Measurements from ENCODE around the gene DHTKD1. TPM values are rescaled to one million over a fixed set of nuclear protein-coding genes. Genes with fewer than 3 reads are reported as not detected.

The DHTKD1 gene
- total RNA-seq, 5 donors from 2014 or later (not counting 1 experiment from before 2014, with no cell fraction given), result 9.3 to 22.2 (median 14.2) TPM

DNA sequence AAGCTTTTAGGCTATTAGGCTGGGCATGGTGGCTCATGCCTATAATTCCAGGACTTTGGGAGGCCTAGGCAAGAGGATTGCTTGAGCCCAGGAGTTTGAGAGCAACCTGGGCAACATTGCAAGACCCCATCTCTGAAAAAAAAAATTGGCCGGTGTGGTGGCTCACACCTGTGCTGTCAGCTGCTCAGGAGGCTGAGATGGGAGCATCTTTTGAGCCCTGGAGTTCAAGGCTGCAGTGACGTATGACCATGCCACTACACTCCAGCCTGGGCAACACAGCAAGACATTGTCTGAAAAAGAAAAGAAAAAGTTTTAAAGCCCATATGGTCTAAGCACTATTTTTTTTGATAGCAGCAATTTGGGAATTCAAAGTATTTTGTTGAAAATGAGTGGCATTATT lies 44.9 kb downstream of the DHTKD1 start:
- H3K27me3 ChIP-seq (replicated peaks in 1 of 2; ENCODE audit: control insufficient read depth in 2 of 2, extremely low read depth in 1 of 2, insufficient read depth in 2 of 2, low read length in 1 of 2), result no peaks in the 10 kb centered on the region
- H3K27ac ChIP-seq (ENCODE audit: low read length), result peak overlapping the region; percentile 23
- peaks cover 16 to 19% (median 18%) of the 10 kb centered on the region in 3 donors for H3K4me1 Mint-ChIP-seq
- WGBS (ENCODE audit: insufficient coverage), result 100% methylated on average over 2 of the region's 2 CpGs
- H3K36me3 Mint-ChIP-seq, result peaks cover 28% of the 10 kb centered on the region
- H3K4me1 ChIP-seq (ENCODE audit: control insufficient read depth in 1 of 2, extremely low read depth in 1 of 2, insufficient read depth in 2 of 2, low read length in 2 of 2), result peaks cover 5 to 7% of the 10 kb centered on the region in 2 experiments
- H3K27ac Mint-ChIP-seq, result peak overlapping the region in 1 of 2 donors; percentile 66
- H3K4me3 Mint-ChIP-seq, result peak overlapping the region in 1 of 3 donors; percentile 56
- DNase-seq (no peak), ATAC-seq (replicated peaks in 1 of 4) (no peak)
- no peak overlapping the region for H3K4me3 ChIP-seq (ENCODE audit: control insufficient read depth in 1 of 2, extremely low read depth in 1 of 2, low read length in 1 of 2)
- H3K9me3 ChIP-seq, result no peaks in the 10 kb centered on the region
- CTCF ChIA-PET, result interaction anchor here in 1 of 2 donors (0.6 kb wide), 1 partner anchor 556 kb away, joined by 4 read pairs; no protein-coding TSS in a partner anchor
- POLR2A ChIA-PET, result no interaction called here
- H3K9me3 Mint-ChIP-seq, result no peaks in the 10 kb centered on the region
- no peaks in the 10 kb centered on the region for H3K27me3 Mint-ChIP-seq
- H3K36me3 ChIP-seq (ENCODE audit: control insufficient read depth in 2 of 2, extremely low read depth in 1 of 2, insufficient read depth in 1 of 2, low read length in 1 of 2), result peaks cover 0 to 18% of the 10 kb centered on the region in 2 donors

GRCh38 chr10:12121673-12122072 lies 52.9 kb downstream of the DHTKD1 start:
- POLR2A ChIA-PET, result interaction anchor here in 1 of 2 donors (0.6 kb wide), 1 partner anchor 161 kb away, joined by 3 read pairs; no protein-coding TSS in a partner anchor
- no CpG with 5 or more reads among the region's 4 CpGs for WGBS (ENCODE audit: insufficient coverage)

DNA sequence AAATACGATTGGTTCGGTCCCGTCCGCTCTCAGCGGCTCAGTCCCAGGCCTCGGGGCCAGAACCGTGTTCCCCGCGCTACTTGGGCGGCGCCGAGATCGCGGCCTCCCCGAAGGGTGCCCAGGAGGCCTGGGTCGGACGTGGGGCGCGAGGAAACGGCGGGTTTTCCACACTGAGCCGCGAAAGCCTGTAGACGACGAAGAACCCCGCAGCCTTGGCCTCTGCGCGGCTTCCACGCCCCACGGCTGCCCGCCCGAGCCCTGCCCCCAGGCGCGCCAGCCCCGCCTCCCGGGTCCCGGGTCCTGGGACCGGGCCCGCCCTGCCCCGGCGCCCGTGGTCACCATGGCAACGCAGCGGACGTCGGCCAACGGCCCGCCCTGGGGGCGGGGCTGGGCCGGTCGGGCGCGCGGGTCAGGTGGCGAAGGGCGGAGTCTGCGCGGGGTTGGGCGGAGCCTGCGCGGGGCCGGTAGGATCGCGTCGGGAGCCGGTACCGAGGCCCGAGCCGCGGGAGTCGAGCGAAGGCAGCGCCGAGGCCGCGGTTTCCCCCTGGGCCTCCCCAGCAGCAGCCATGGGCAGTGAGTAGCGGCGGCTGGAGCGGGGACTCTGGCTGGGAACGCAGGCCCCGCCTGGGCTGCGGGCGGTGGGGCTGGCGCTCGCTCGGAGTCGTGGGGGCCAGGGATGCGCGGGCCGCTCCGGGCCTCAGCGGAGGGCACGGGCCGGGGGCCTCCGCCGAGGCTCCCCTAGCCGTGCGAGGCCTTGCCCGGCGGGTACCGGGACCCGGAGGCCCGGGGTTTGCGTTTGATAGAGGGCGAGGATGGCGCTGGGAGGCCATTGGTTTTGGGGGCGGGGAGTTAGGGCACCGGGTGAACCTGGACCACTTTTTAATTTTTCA lies 60.7 kb downstream of the DHTKD1 start, which contains the start of gene SEC61A2:
SEC61A2 (plus strand) TSS at position 456 of the 890 bp plus-strand sequence; CDS start at position 567, 111 bp downstream.
- Mint-ChIP-seq H3K4me1 (peaks cover 20 to 27% (median 22%) of the 10 kb centered on the region in 3 donors), H3K27me3 (no peaks in the 10 kb centered on the region), H3K27ac (peak within 1 kb of the TSS; percentile 80 to 84), H3K9me3 (no peaks in the 10 kb centered on the region), H3K36me3 (peaks cover 4% of the 10 kb centered on the region), H3K4me3 (peak within 1 kb of the TSS; percentile 84 to 90 (median 85))
- H3K4me3 ChIP-seq (ENCODE audit: control insufficient read depth in 1 of 2, extremely low read depth in 1 of 2, low read length in 1 of 2), result peak within 1 kb of the TSS; percentile 68 to 78
- H3K27ac ChIP-seq (ENCODE audit: low read length), result peak within 1 kb of the TSS; percentile 79
- H3K36me3 ChIP-seq (ENCODE audit: control insufficient read depth in 2 of 2, extremely low read depth in 1 of 2, insufficient read depth in 1 of 2, low read length in 1 of 2), result peaks cover 1 to 5% of the 10 kb centered on the region in 2 donors
- peaks cover 5 to 18% of the 10 kb centered on the region in 2 experiments for H3K4me1 ChIP-seq (ENCODE audit: control insufficient read depth in 1 of 2, extremely low read depth in 1 of 2, insufficient read depth in 2 of 2, low read length in 2 of 2)
- DNase-seq, result peak; percentile 84 to 99 (median 92)
- ChIA-PET POLR2A (interaction anchor here in 1 of 2 donors (0.7 kb wide), 1 partner anchor 17 kb away, joined by 3 read pairs; no protein-coding TSS in a partner anchor), CTCF (interaction anchor here in 1 of 2 donors (1.2 to 1.4 kb wide), 2 partner anchors 66 to 87 kb away, joined by 4 to 6 read pairs; partner anchors contain the start of genes CDC123, NUDT5 and UPF2)
- no peaks in the 10 kb centered on the region for H3K27me3 ChIP-seq (replicated peaks in 1 of 2; ENCODE audit: control insufficient read depth in 2 of 2, extremely low read depth in 1 of 2, insufficient read depth in 2 of 2, low read length in 1 of 2)
- peak; percentile 89 to 95 (median 93) for ATAC-seq (replicated peaks in 1 of 4)
- under 1% methylated on average over 104 of the region's 108 CpGs for WGBS (ENCODE audit: insufficient coverage)
- no peaks in the 10 kb centered on the region for H3K9me3 ChIP-seq

More at GRCh38 chr10:12121673-12122072, 52.9 kb downstream of the DHTKD1 start:
- peak overlapping the region in 1 of 2 donors; percentile 86 for H3K27ac Mint-ChIP-seq
- Histone ChIP-seq H3K36me3 (ENCODE audit: control insufficient read depth in 2 of 2, extremely low read depth in 1 of 2, insufficient read depth in 1 of 2, low read length in 1 of 2) (peaks cover 0 to 21% of the 10 kb centered on the region in 2 donors), H3K9me3 (no peaks in the 10 kb centered on the region), H3K27ac (ENCODE audit: low read length) (no peak overlapping the region), H3K4me3 (ENCODE audit: control insufficient read depth in 1 of 2, extremely low read depth in 1 of 2, low read length in 1 of 2) (no peak overlapping the region), H3K27me3 (replicated peaks in 1 of 2; ENCODE audit: control insufficient read depth in 2 of 2, extremely low read depth in 1 of 2, insufficient read depth in 2 of 2, low read length in 1 of 2) (no peaks in the 10 kb centered on the region), H3K4me1 (ENCODE audit: control insufficient read depth in 1 of 2, extremely low read depth in 1 of 2, insufficient read depth in 2 of 2, low read length in 2 of 2) (peaks cover 0 to 3% of the 10 kb centered on the region in 2 experiments)
- DNase-seq (no peak), ATAC-seq (replicated peaks in 1 of 4) (no peak)
- CTCF ChIA-PET, result no interaction called here
- no peak overlapping the region for H3K4me3 Mint-ChIP-seq
- H3K9me3 Mint-ChIP-seq, result no peaks in the 10 kb centered on the region
- H3K4me1 Mint-ChIP-seq, result peaks cover 15 to 22% (median 15%) of the 10 kb centered on the region in 3 donors
- no peaks in the 10 kb centered on the region for H3K27me3 Mint-ChIP-seq
- peaks cover 34% of the 10 kb centered on the region for H3K36me3 Mint-ChIP-seq

- peak overlapping the region; percentile 48 for H3K27ac ChIP-seq (ENCODE audit: low read length)
- peaks cover 20 to 27% (median 22%) of the 10 kb centered on the region in 3 donors for H3K4me1 Mint-ChIP-seq
- peak overlapping the region; percentile 84 to 90 (median 85) for H3K4me3 Mint-ChIP-seq
- peak overlapping the region; percentile 57 to 68 for H3K4me3 ChIP-seq (ENCODE audit: control insufficient read depth in 1 of 2, extremely low read depth in 1 of 2, low read length in 1 of 2)
- H3K27ac Mint-ChIP-seq, result peak overlapping the region; percentile 76 to 80
- peaks cover 3 to 5% of the 10 kb centered on the region in 2 donors for H3K36me3 ChIP-seq (ENCODE audit: control insufficient read depth in 2 of 2, extremely low read depth in 1 of 2, insufficient read depth in 1 of 2, low read length in 1 of 2)
- 34% methylated on average over 3 of the region's 11 CpGs for WGBS (ENCODE audit: insufficient coverage)
- POLR2A ChIA-PET, result interaction anchor here in 1 of 2 donors (0.7 kb wide), 1 partner anchor 17 kb away, joined by 3 read pairs; no protein-coding TSS in a partner anchor
- H3K36me3 Mint-ChIP-seq, result peaks cover 8% of the 10 kb centered on the region
- DNase-seq (peak in 19 of 35 experiments; percentile 4 to 65 (median 16)), ATAC-seq (replicated peaks in 1 of 4) (no peak)
- peaks cover 5 to 18% of the 10 kb centered on the region in 2 experiments for H3K4me1 ChIP-seq (ENCODE audit: control insufficient read depth in 1 of 2, extremely low read depth in 1 of 2, insufficient read depth in 2 of 2, low read length in 2 of 2)
- H3K9me3 Mint-ChIP-seq, result no peaks in the 10 kb centered on the region
- CTCF ChIA-PET, result interaction anchor here in 1 of 2 donors (1.2 to 1.4 kb wide), 2 partner anchors 65 to 87 kb away, joined by 4 to 6 read pairs; partner anchors contain the start of genes CDC123, NUDT5 and UPF2
- no peaks in the 10 kb centered on the region for H3K27me3 ChIP-seq (replicated peaks in 1 of 2; ENCODE audit: control insufficient read depth in 2 of 2, extremely low read depth in 1 of 2, insufficient read depth in 2 of 2, low read length in 1 of 2)
- H3K9me3 ChIP-seq, result no peaks in the 10 kb centered on the region
- H3K27me3 Mint-ChIP-seq, result no peaks in the 10 kb centered on the region
These were observed 61.6 kb downstream of the DHTKD1 start for GRCh38 chr10:12130237-12130872.

DNA sequence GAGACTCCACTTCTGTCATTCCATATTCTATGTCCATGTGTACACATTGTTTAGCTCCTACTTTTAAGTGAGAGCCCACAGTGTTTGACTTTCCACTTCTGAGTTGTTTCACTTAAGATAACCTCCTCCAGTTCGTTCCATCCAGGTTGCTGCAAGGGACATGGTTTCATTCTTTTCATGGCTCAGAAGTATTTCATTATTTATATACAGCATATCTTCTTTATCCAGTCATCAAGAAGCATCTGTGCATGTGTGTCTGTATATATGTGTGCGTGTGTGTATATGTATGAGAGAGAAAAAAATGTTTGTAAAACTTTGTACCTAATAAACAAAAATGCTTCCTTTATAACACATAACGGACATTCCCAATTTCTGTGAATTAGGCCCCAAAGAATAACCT lies 66.9 kb downstream of the DHTKD1 start:
- H3K36me3 ChIP-seq (ENCODE audit: control insufficient read depth in 2 of 2, extremely low read depth in 1 of 2, insufficient read depth in 1 of 2, low read length in 1 of 2), result peaks cover 12 to 27% of the 10 kb centered on the region in 2 donors
- peaks cover 0 to 3% of the 10 kb centered on the region in 2 experiments for H3K4me1 ChIP-seq (ENCODE audit: control insufficient read depth in 1 of 2, extremely low read depth in 1 of 2, insufficient read depth in 2 of 2, low read length in 2 of 2)
- Mint-ChIP-seq H3K4me1 (peaks cover 4 to 9% (median 8%) of the 10 kb centered on the region in 3 donors), H3K27me3 (no peaks in the 10 kb centered on the region), H3K36me3 (peaks cover 24% of the 10 kb centered on the region), H3K9me3 (no peaks in the 10 kb centered on the region), H3K4me3 (no peak overlapping the region), H3K27ac (no peak overlapping the region)
- DNase-seq, result no peak
- POLR2A ChIA-PET, result no interaction called here
- WGBS (ENCODE audit: insufficient coverage), result no CpG with 5 or more reads among the region's 3 CpGs
- CTCF ChIA-PET, result no interaction called here
- H3K27ac ChIP-seq (ENCODE audit: low read length), result no peak overlapping the region
- ATAC-seq (replicated peaks in 1 of 4), result no peak
- H3K9me3 ChIP-seq, result no peaks in the 10 kb centered on the region
- H3K4me3 ChIP-seq (ENCODE audit: control insufficient read depth in 1 of 2, extremely low read depth in 1 of 2, low read length in 1 of 2), result no peak overlapping the region
- H3K27me3 ChIP-seq (replicated peaks in 1 of 2; ENCODE audit: control insufficient read depth in 2 of 2, extremely low read depth in 1 of 2, insufficient read depth in 2 of 2, low read length in 1 of 2), result no peaks in the 10 kb centered on the region

GRCh38 chr10:12140038-12140437 lies 71.3 kb downstream of the DHTKD1 start:
- no peak overlapping the region for H3K27ac ChIP-seq (ENCODE audit: low read length)
- H3K9me3 ChIP-seq, result no peaks in the 10 kb centered on the region
- H3K4me3 ChIP-seq (ENCODE audit: control insufficient read depth in 1 of 2, extremely low read depth in 1 of 2, low read length in 1 of 2), result no peak overlapping the region
- Mint-ChIP-seq H3K4me3 (no peak overlapping the region), H3K36me3 (peaks cover 43% of the 10 kb centered on the region), H3K27ac (no peak overlapping the region), H3K4me1 (no peaks in the 10 kb centered on the region), H3K9me3 (no peaks in the 10 kb centered on the region), H3K27me3 (no peaks in the 10 kb centered on the region)
- ChIA-PET POLR2A (no interaction called here), CTCF (interaction anchor here in 1 of 2 donors (0.6 kb wide), 1 partner anchor 1415 kb away, joined by 3 read pairs; no protein-coding TSS in a partner anchor)
- H3K27me3 ChIP-seq (replicated peaks in 1 of 2; ENCODE audit: control insufficient read depth in 2 of 2, extremely low read depth in 1 of 2, insufficient read depth in 2 of 2, low read length in 1 of 2), result no peaks in the 10 kb centered on the region
- no peaks in the 10 kb centered on the region for H3K4me1 ChIP-seq (ENCODE audit: control insufficient read depth in 1 of 2, extremely low read depth in 1 of 2, insufficient read depth in 2 of 2, low read length in 2 of 2)
- ATAC-seq (replicated peaks in 1 of 4) (no peak), DNase-seq (no peak)
- H3K36me3 ChIP-seq (ENCODE audit: control insufficient read depth in 2 of 2, extremely low read depth in 1 of 2, insufficient read depth in 1 of 2, low read length in 1 of 2), result peaks cover 20 to 47% of the 10 kb centered on the region in 2 donors
- WGBS (ENCODE audit: insufficient coverage), result no CpG with 5 or more reads among the region's 1 CpG

Data from T-cell (primary cell).